HepG2 (cell line): ENCODE data around the gene DDX50. TPM values are rescaled to one million over a fixed set of nuclear protein-coding genes. Genes with fewer than 3 reads are reported as not detected.

ENCODE experiments used
- ARNT2 ChIP-seq: sonication (generic); formaldehyde crosslinking; IDR thresholded peaks from 2 replicates; pipeline ENCODE4 v1.8.0; 2022; ENCODE audit warnings: mild to moderate bottlenecking, low read depth, missing genetic modification reagents, moderate library complexity
- ATF4 ChIP-seq, 2 experiments: fragments of 450-650 bp in 1 of 2; sonication (generic) in 1 of 2; formaldehyde crosslinking; IDR thresholded peaks; 2 replicates each; pipeline versions ENCODE4 v1.5.0 to v1.8.0; 2020 to 2022; ENCODE audit warnings: mild to moderate bottlenecking in 1 of 2, missing genetic modification reagents in 1 of 2
- BHLHE40 ChIP-seq: IDR thresholded peaks from 2 replicates; pipeline ENCODE4 v1.6.1; 2011; ENCODE audit warnings: low read length, improper control_type of control experiment
- CAMTA2 ChIP-seq: sonication (generic); formaldehyde crosslinking; IDR thresholded peaks from 2 replicates; pipeline ENCODE4 v1.4.0; 2020; ENCODE audit warnings: mild to moderate bottlenecking, missing genetic modification reagents, borderline replicate concordance
- ERF ChIP-seq: IDR thresholded peaks from 2 replicates; pipeline ENCODE4 v1.6.1; 2018; ENCODE audit warnings: missing biosample characterization, missing genetic modification reagents
- FOXP1 ChIP-seq, 2 experiments: fragments of 450-650 bp in 1 of 2; IDR thresholded peaks; 2 replicates each; pipeline ENCODE4 v1.6.1; 2017 to 2018; ENCODE audit warnings: antibody characterized with exemption in 1 of 2
- HES4 ChIP-seq: sonication (generic); formaldehyde crosslinking; IDR thresholded peaks from 2 replicates; pipeline ENCODE4 v1.9.0; 2021; ENCODE audit warnings: mild to moderate bottlenecking, missing genetic modification reagents, borderline replicate concordance
- KAT2B ChIP-seq: fragments of 150-350 bp; IDR thresholded peaks from 2 replicates; pipeline ENCODE4 v1.6.1; 2014; ENCODE audit warnings: low read depth, low read length, borderline replicate concordance
- MED1 ChIP-seq: sonication (generic); formaldehyde crosslinking; IDR thresholded peaks from 2 replicates; pipeline ENCODE4 v1.4.0; 2020; ENCODE audit warnings: missing genetic modification reagents
- MEIS2 ChIP-seq: sonication (generic); formaldehyde crosslinking; IDR thresholded peaks from 2 replicates; pipeline ENCODE4 v1.9.0; 2021; ENCODE audit warnings: mild to moderate bottlenecking, missing genetic modification reagents
- MNT ChIP-seq: fragments of 450-650 bp; IDR thresholded peaks from 2 replicates; pipeline ENCODE4 v1.6.1; 2016
- NFE2L2 ChIP-seq: fragments of 150-350 bp; IDR thresholded peaks from 2 replicates; pipeline ENCODE4 v1.6.1; 2014; ENCODE audit warnings: low read length
- NONO ChIP-seq, 2 experiments: fragments of 450-650 bp in 1 of 2; sonication (generic) in 1 of 2; formaldehyde crosslinking in 1 of 2; IDR thresholded peaks in 1 of 2; conservative IDR thresholded peaks in 1 of 2; 2 replicates each; pipeline versions ENCODE4 v1.6.1 to v1.8.0; 2017 to 2022; ENCODE audit warnings: mild to moderate bottlenecking in 1 of 2, missing genetic modification reagents in 1 of 2, moderate library complexity in 1 of 2
- POGZ ChIP-seq: sonication (generic); formaldehyde crosslinking; IDR thresholded peaks from 2 replicates; pipeline ENCODE4 v1.4.0; 2020; ENCODE audit warnings: mild to moderate bottlenecking, missing genetic modification reagents
- STAG1 ChIP-seq: sonication (generic); formaldehyde crosslinking; IDR thresholded peaks from 2 replicates; pipeline ENCODE4 v1.4.0; 2020; ENCODE audit warnings: missing genetic modification reagents
- TARDBP ChIP-seq: sonication (generic); formaldehyde crosslinking; IDR thresholded peaks from 2 replicates; pipeline ENCODE4 v1.8.0; 2022; ENCODE audit warnings: mild to moderate bottlenecking, missing genetic modification reagents
- THYN1 ChIP-seq: sonication (generic); formaldehyde crosslinking; IDR thresholded peaks from 2 replicates; pipeline ENCODE4 v1.8.1; 2023; ENCODE audit warnings: low read depth, mild to moderate bottlenecking, moderate library complexity, missing genetic modification reagents, borderline replicate concordance
- ZBTB20 ChIP-seq: sonication (generic); formaldehyde crosslinking; IDR thresholded peaks from 2 replicates; pipeline ENCODE4 v1.8.1; 2023; ENCODE audit warnings: missing genetic modification reagents, low read depth, mild to moderate bottlenecking, borderline replicate concordance
- ZNF274 ChIP-seq: sonication (generic); formaldehyde crosslinking; IDR thresholded peaks from 2 replicates; pipeline ENCODE4 v1.5.1; 2020; ENCODE audit warnings: mild to moderate bottlenecking, missing genetic modification reagents
- ZNF30 ChIP-seq: sonication (generic); formaldehyde crosslinking; IDR thresholded peaks from 2 replicates; pipeline ENCODE4 v1.5.0; 2020; ENCODE audit warnings: mild to moderate bottlenecking, missing genetic modification reagents
- ZNF331 ChIP-seq: sonication (generic); formaldehyde crosslinking; IDR thresholded peaks from 2 replicates; pipeline ENCODE4 v1.4.0; 2020; ENCODE audit warnings: missing genetic modification reagents
- ZNF335 ChIP-seq: sonication (generic); formaldehyde crosslinking; IDR thresholded peaks from 2 replicates; pipeline ENCODE4 v1.4.0; 2020; ENCODE audit warnings: missing genetic modification reagents
- ZNF362 ChIP-seq: sonication (generic); formaldehyde crosslinking; IDR thresholded peaks from 2 replicates; pipeline ENCODE4 v1.4.0; 2020; ENCODE audit warnings: missing genetic modification reagents, mild to moderate bottlenecking, borderline replicate concordance
- ZNF564 ChIP-seq: sonication (generic); formaldehyde crosslinking; IDR thresholded peaks from 2 replicates; pipeline ENCODE4 v1.8.1; 2023; ENCODE audit warnings: mild to moderate bottlenecking, missing genetic modification reagents
- ZNF605 ChIP-seq: sonication (generic); formaldehyde crosslinking; IDR thresholded peaks from 2 replicates; pipeline ENCODE4 v1.8.0; 2022; ENCODE audit warnings: mild to moderate bottlenecking, missing genetic modification reagents
- ZSCAN29 ChIP-seq: sonication (generic); formaldehyde crosslinking; conservative IDR thresholded peaks from 2 replicates; pipeline ENCODE4 v1.4.0; 2020; ENCODE audit warnings: mild to moderate bottlenecking, missing genetic modification reagents
- ZSCAN31 ChIP-seq: sonication (generic); formaldehyde crosslinking; IDR thresholded peaks from 2 replicates; pipeline ENCODE4 v1.5.0; 2020; ENCODE audit warnings: low read depth, mild to moderate bottlenecking, missing genetic modification reagents
- polyA plus RNA-seq, 8 experiments: library from polyadenylated mRNA; depleted of rRNA in 3 of 8; stranded (reverse) in 7 of 8; unstranded in 1 of 8; fragments of >200 nt; fragmentation: Illumina TruSeq in 4 of 8; extraction: Trizol in 4 of 8; gene quantifications; 2 replicates each; pipeline versions ENCODE4 v1.2.1 to v1.2.3, GENCODE V29; 2011 to 2016; ENCODE audit warnings: low read depth in 4 of 8, missing spikeins in 1 of 8, mixed read lengths in 1 of 8; ENCODE audit not compliant: insufficient read depth in 1 of 8
- total RNA-seq, 5 experiments: library from RNA; depleted of rRNA; stranded (reverse); fragments of >200 nt; fragmentation: Illumina TruSeq; extraction: Trizol; gene quantifications; 2 replicates each; pipeline ENCODE4 v1.2.3, GENCODE V29; 2016; ENCODE audit warnings: low read depth in 1 of 5

The DDX50 gene
- total and polyA plus RNA-seq, 2 of the 13 experiments (the other 11 are each of a cell fraction or from before 2014, with no cell fraction given), result 19.0 to 38.2 TPM

- TF ChIP-seq ATF4 (CRISPR knock-in tag; IDR thresholded peaks at IDR 0.05) (peak in 1 of 2 experiments; percentile 63; a peak in 2 of 4 replicates), ZBTB20 (CRISPR knock-in tag) (peak; percentile 72; the same call in 1 of the 2 replicates), ZNF362 (CRISPR knock-in tag) (0 out of 2 replicates have a peak, but pooled peaks have one; percentile 22), ZNF274 (peak; percentile 9; the same call in 1 of the 2 replicates), THYN1 (CRISPR knock-in tag) (peak; percentile 33; the same call in 1 of the 2 replicates), KAT2B (no peak), MEIS2 (CRISPR knock-in tag) (peak; percentile 68; the same call in 1 of the 2 replicates), HES4 (peak; percentile 28; the same call in 1 of the 2 replicates), ZNF30 (CRISPR knock-in tag) (no peak), BHLHE40 (no peak), ZNF335 (CRISPR knock-in tag) (peak; percentile 75; the same call in 1 of the 2 replicates), ZSCAN31 (CRISPR knock-in tag) (no peak), ZNF605 (CRISPR knock-in tag) (peak; percentile 88; the same call in 1 of the 2 replicates), MED1 (CRISPR knock-in tag) (0 out of 2 replicates have a peak, but pooled peaks have one; percentile 32), CAMTA2 (no peak), POGZ (peak; percentile 80), ZSCAN29 (CRISPR knock-in tag) (0 out of 2 replicates have a peak, but pooled peaks have one; percentile 76), NONO (IDR thresholded peaks at IDR 0.05) (no peak), NONO (CRISPR knock-in tag; conservative IDR thresholded peaks at IDR 0.05) (peak; percentile 35; the same call in 1 of the 2 replicates), MNT (peak; percentile 44; the same call in 1 of the 2 replicates), ERF (0 out of 2 replicates have a peak, but pooled peaks have one; percentile 11), TARDBP (peak; percentile 56), ZNF331 (CRISPR knock-in tag) (no peak; the same call in 1 of the 2 replicates), ZNF564 (CRISPR knock-in tag) (peak; percentile 9; the same call in 1 of the 2 replicates), NFE2L2 (no peak), STAG1 (CRISPR knock-in tag) (no peak), ARNT2 (CRISPR knock-in tag) (peak; percentile 41; the same call in 1 of the 2 replicates), FOXP1 (IDR thresholded peaks at IDR 0.05) (no peak), FOXP1 (CRISPR knock-in tag; IDR thresholded peaks at IDR 0.05) (no peak)
Observed at GRCh38 chr10:68901105-68901927, at the start of gene DDX50 (continued).
